ENCODE results near the gene SGO1.

The SGO1 gene

GRCh38 chr3:20154928-20155327 is 31.1 kb downstream of the SGO1 start:
- H3K4me3 ChIP-seq (ENCODE audit: low read length) = no peak overlapping the region
- no peak for TF ChIP-seq CTCF (IDR thresholded peaks at IDR 0.05; ENCODE audit: insufficient read depth, low read depth, low read length, missing control alignments)
- no peak for DNase-seq (ENCODE audit: low read depth)

DNA sequence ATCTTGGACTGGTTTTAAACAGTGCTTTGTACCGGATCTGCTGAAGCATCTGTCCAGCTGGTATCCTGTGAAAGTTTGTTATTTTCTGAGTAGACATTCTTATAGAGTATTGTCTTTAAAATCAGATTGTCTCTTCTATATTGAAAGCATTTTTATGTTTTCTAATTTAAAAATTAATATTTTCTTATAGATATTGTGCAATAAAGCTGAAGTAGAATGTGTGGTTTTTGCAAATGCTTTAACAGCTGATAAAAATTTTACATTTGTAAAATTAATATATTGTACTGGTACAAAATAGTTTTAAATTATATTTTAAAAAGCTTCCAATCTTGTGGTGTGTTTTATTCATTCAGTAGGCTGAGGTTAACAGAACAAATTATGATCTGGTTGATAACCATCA is 31.9 kb downstream of the SGO1 start:
- no peak overlapping the region for H3K4me3 ChIP-seq (ENCODE audit: low read length)
- DNase-seq (ENCODE audit: low read depth) = no peak
- no peak for TF ChIP-seq CTCF (IDR thresholded peaks at IDR 0.05; ENCODE audit: insufficient read depth, low read depth, low read length, missing control alignments)

- no peak for TF ChIP-seq CTCF (IDR thresholded peaks at IDR 0.05; ENCODE audit: insufficient read depth, low read depth, low read length, missing control alignments)
Measured at GRCh38 chr3:20148466-20148865, 37.5 kb downstream of the SGO1 start.

DNA sequence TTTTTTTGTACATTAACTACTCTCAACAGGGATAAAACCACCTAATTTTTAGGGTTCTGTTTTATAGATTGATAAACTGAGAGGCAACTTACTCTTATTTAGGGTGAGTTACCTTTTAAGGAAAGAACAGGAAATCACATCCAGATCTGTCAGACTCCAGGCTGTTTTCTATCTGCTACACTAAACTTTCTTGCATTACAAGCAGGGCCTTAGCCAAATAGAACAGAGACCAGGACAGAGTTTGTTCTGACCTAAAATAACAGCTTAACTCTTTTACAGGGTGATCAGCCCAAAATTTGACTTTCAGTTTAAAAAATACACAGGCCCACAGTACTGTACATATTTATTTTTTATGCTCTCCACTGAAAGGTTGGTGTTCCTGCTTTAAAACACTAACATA is 38.6 kb downstream of the SGO1 start:
- no peak overlapping the region for H3K4me3 ChIP-seq (ENCODE audit: low read length)
- no peak for DNase-seq (ENCODE audit: low read depth)
- no peak for TF ChIP-seq CTCF (IDR thresholded peaks at IDR 0.05; ENCODE audit: insufficient read depth, low read depth, low read length, missing control alignments)

More at GRCh38 chr3:20148466-20148865, 37.5 kb downstream of the SGO1 start:
- no peak for DNase-seq (ENCODE audit: low read depth)
- H3K4me3 ChIP-seq (ENCODE audit: low read length) = no peak overlapping the region

DNA sequence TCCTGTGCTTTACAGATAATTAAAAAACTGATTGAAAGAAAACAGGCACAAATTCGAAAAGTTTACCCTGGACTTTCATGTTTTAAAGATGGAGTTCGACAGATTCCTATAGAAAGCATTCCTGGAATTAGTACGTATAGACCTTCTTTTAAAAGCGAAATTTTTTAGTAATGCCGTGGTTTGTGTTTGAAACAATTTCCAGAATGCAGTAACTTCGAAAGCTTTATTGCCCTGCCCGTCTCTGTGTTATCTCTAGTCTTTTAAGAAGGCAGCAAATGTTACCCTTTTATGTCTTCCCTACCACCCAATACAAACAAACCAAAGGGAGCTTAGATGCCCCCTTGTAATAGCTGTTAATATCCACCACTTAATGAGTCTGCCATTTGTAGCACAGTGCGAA is 39.7 kb downstream of the SGO1 start:
- no peak for TF ChIP-seq CTCF (IDR thresholded peaks at IDR 0.05; ENCODE audit: insufficient read depth, low read depth, low read length, missing control alignments)

DNA sequence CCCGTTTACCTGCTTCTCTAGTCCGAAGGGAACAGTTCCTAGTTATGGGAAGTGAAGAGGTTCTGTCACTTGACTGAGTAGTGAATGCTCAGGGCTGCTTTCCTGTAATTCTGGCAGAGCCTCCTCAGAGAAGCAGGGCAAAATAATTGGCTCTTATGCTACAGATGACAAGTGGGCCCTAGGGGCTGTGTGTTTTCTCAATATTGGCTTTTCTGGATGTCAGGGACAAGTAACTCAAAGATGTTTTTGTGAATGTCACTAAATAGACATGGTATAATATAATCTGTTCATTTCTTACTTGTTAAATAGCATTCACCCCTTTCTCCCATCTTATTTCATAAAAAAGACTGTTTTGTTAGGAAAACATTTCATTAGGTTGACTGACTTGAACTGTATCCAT is 40.1 kb downstream of the SGO1 start:
- no peak for DNase-seq (ENCODE audit: low read depth)
- TF ChIP-seq CTCF (IDR thresholded peaks at IDR 0.05; ENCODE audit: insufficient read depth, low read depth, low read length, missing control alignments) = no peak
- H3K4me3 ChIP-seq (ENCODE audit: low read length) = no peak overlapping the region

More for the DNA sequence above, 39.7 kb downstream of the SGO1 start:
- DNase-seq (ENCODE audit: low read depth) = no peak
- no peak overlapping the region for H3K4me3 ChIP-seq (ENCODE audit: low read length)

DNA sequence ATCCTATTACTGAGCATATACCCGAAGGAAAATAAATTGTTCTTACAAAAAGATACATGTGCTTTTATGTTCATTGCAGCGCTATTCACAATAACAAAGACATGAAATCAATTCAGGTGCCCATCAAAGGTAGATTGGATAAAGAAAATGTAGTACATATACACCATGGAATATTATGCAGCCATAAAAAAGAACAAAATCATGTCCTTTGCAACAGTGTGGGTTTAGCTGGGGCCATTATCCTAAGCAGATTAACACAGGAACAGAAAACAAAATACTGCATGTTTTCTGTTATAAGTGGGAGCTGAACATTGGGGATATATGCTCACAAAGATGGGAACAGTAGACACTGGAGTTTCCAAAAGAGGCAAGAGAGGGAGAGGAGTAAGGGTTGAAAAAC is 42.5 kb downstream of the SGO1 start:
- TF ChIP-seq CTCF (IDR thresholded peaks at IDR 0.05; ENCODE audit: insufficient read depth, low read depth, low read length, missing control alignments) = no peak
- no peak overlapping the region for H3K4me3 ChIP-seq (ENCODE audit: low read length)
- DNase-seq (ENCODE audit: low read depth) = no peak
